GM18502 (cell line): Measurements from ENCODE around the gene SNX4.
"Not testable (repeated sequence)": the region's sequence is repeated elsewhere in the genome, so short reads cannot be mapped to it uniquely, and the experiment has no call there.

Experiments
- ATAC-seq: cut with Tn5 transposase; IDR thresholded peaks from one replicate; pipeline ENCODE4 v1.9.1; 2021; ENCODE audit warnings: mild to moderate bottlenecking; ENCODE audit not compliant: unreplicated experiment, poor library complexity

The SNX4 gene

GRCh38 chr3:125519678-125520562 is at the start of gene SNX4:
TSS of gene SNX4 (minus strand) at chr3:125520202. CDS start at chr3:125520172, 30 bp downstream.
- peak; percentile 82 for ATAC-seq

- no peak for ATAC-seq
These were observed 36.3 kb upstream of the SNX4 start for GRCh38 chr3:125556314-125556713.

- ATAC-seq, result no peak
These were observed 32.4 kb upstream of the SNX4 start for GRCh38 chr3:125552401-125552800.

- ATAC-seq, result no peak
These were observed 8.9 kb upstream of the SNX4 start for GRCh38 chr3:125528920-125529319.

GRCh38 chr3:125525153-125525552 is 5.2 kb upstream of the SNX4 start:
- ATAC-seq, result no peak

GRCh38 chr3:125520563-125520919 is 539 bp upstream of the SNX4 start:
- ATAC-seq, result not testable (repeated sequence)

GRCh38 chr3:125515421-125515820 is 4.6 kb downstream of the SNX4 start:
- no peak for ATAC-seq

- ATAC-seq, result no peak
These were observed 6.4 kb downstream of the SNX4 start for GRCh38 chr3:125513490-125514115.

GRCh38 chr3:125512135-125512920 is 7.7 kb downstream of the SNX4 start:
- ATAC-seq, result no peak

GRCh38 chr3:125511420-125512118 is 8.4 kb downstream of the SNX4 start:
- no peak for ATAC-seq

- ATAC-seq, result no peak
These were observed 12.9 kb downstream of the SNX4 start for GRCh38 chr3:125507128-125507527.

GRCh38 chr3:125498630-125499029 is 21.4 kb downstream of the SNX4 start:
- no peak for ATAC-seq

- ATAC-seq, result no peak
These were observed 23.3 kb downstream of the SNX4 start for GRCh38 chr3:125496701-125497100.

GRCh38 chr3:125482406-125482805 is 37.6 kb downstream of the SNX4 start:
- no peak for ATAC-seq

- ATAC-seq, result no peak
These were observed 38.2 kb downstream of the SNX4 start for GRCh38 chr3:125481786-125482185.

- not testable (repeated sequence) for ATAC-seq
These were observed 38.6 kb downstream of the SNX4 start for GRCh38 chr3:125481375-125481759.

- no peak for ATAC-seq
These were observed 39.2 kb downstream of the SNX4 start for GRCh38 chr3:125480656-125481374.

GRCh38 chr3:125479091-125479490 is 40.9 kb downstream of the SNX4 start:
- no peak for ATAC-seq

GRCh38 chr3:125478326-125478725 is 41.7 kb downstream of the SNX4 start:
- no peak for ATAC-seq

- ATAC-seq, result no peak
These were observed 42.3 kb downstream of the SNX4 start for GRCh38 chr3:125477701-125478100.
